Stomach (tissue), 9 donors: Measurements from ENCODE around the gene MSL2. TPM values are rescaled to one million over a fixed set of nuclear protein-coding genes. Genes with fewer than 3 reads are reported as not detected.
"Not testable (repeated sequence)": the region's sequence is repeated elsewhere in the genome, so short reads cannot be mapped to it uniquely, and the experiment has no call there.

Source experiments
- DNase-seq, 2 donors: peaks; one replicate each; pipeline versions ENCODE4 v3.0.0 to v3.0.0-alpha.2; 2013 to 2019
- H3K27ac ChIP-seq, 5 donors: fragments of 200-600 bp in 4 of 5; sonication (generic) in 4 of 5; one replicate each; pipeline ENCODE4 v1.5.1; 2013 to 2019; ENCODE audit warnings: mild to moderate bottlenecking in 1 of 5, moderate library complexity in 1 of 5
- H3K27me3 ChIP-seq, 3 donors: fragments of 200-600 bp; sonication (generic); one replicate each; pipeline ENCODE4 v1.5.1; 2017 to 2019; ENCODE audit warnings: mixed run types in 1 of 3
- H3K36me3 ChIP-seq, 4 donors: fragments of 200-600 bp; sonication (generic); 1 replicate in 3 of 4; 2 replicates in 1 of 4; pipeline ENCODE4 v1.5.1; 2016 to 2019
- H3K4me1 ChIP-seq, 4 donors: fragments of 200-600 bp; sonication (generic); one replicate each; pipeline ENCODE4 v1.5.1; 2016 to 2019
- H3K4me3 ChIP-seq, 4 donors: fragments of 200-600 bp; sonication (generic) in 3 of 4; one replicate each; pipeline ENCODE4 v1.5.1; 2016 to 2019; ENCODE audit warnings: mild to moderate bottlenecking in 1 of 4
- H3K9me3 ChIP-seq, 4 donors: fragments of 200-600 bp; sonication (generic); one replicate each; pipeline ENCODE4 v1.5.1; 2016 to 2019
- CTCF ChIP-seq, 7 experiments: fragments of 450-650 bp in 4 of 7; fragments of 200-600 bp in 3 of 7; sonication (generic) in 3 of 7; IDR thresholded peaks; one replicate each; pipeline ENCODE4 v1.5.1; 2016 to 2019; ENCODE audit warnings: antibody characterized with exemption in 7 of 7, control low read depth in 2 of 7, mild to moderate bottlenecking in 1 of 7
- EP300 ChIP-seq: sonication (generic); formaldehyde crosslinking; IDR thresholded peaks from one replicate; pipeline ENCODE4 v1.6.1; 2017; ENCODE audit warnings: antibody characterized with exemption
- POLR2A ChIP-seq, 4 donors: fragments of 450-650 bp; IDR thresholded peaks; one replicate each; pipeline ENCODE4 v1.6.1; 2016; ENCODE audit warnings: antibody characterized with exemption in 4 of 4, control low read depth in 2 of 4, mild to moderate bottlenecking in 1 of 4, moderate library complexity in 1 of 4
- POLR2AphosphoS5 ChIP-seq, 3 donors: sonication (generic); formaldehyde crosslinking; IDR thresholded peaks; one replicate each; pipeline ENCODE4 v1.6.1; 2016; ENCODE audit warnings: antibody characterized with exemption in 3 of 3
- WGBS, 5 donors: extraction: QIAGEN DNeasy Blood & Tissue Kit in 3 of 5; methylation state at CpG; one replicate each; pipeline versions ENCODE4 v1.1.5 to v1.1.7; 2013 to 2018; 5-methylcytosine and 5-hydroxymethylcytosine counted together
- intact Hi-C: fragments of 100-400 bp; cut with DNase I; formaldehyde crosslinking; loops from one replicate; pipeline ENCODE4 v1.15.1; 2023; ENCODE audit warnings: low total_unique reads
- polyA plus RNA-seq, 3 donors: library from polyadenylated mRNA; stranded (reverse); fragments of 200-250 nt; gene quantifications; one replicate each; pipeline ENCODE4 v1.2.3, GENCODE V29; 2013
- total RNA-seq, 5 donors: library from RNA; depleted of rRNA; stranded (reverse); fragments of >200 nt; gene quantifications; one replicate each; pipeline versions ENCODE4 v1.1.0 to v1.2.3, GENCODE V29; 2014 to 2016
- donor health status: healthy with polysubstance abuse.
- donor health status: Bipolar disorder and iron deficiency.
- donor health status: healthy.

Gene MSL2
- total and polyA plus RNA-seq, 8 donors, result 3.4 to 55.4 (median 18.6) TPM

- WGBS, 5 donors, result 90 to 93% (median 91%) methylated on average over 4 of the region's 4 CpGs
- DNase-seq, result no peak
- H3K27me3 ChIP-seq, result no peaks in the 10 kb centered on the region
- intact Hi-C loops, result no loop called here
- H3K27ac ChIP-seq, result no peak overlapping the region
- no peak overlapping the region for H3K4me3 ChIP-seq
- no peaks in the 10 kb centered on the region for H3K9me3 ChIP-seq
- TF ChIP-seq POLR2A (IDR thresholded peaks at IDR 0.05) (no peak), POLR2AphosphoS5 (IDR thresholded peaks at IDR 0.05) (no peak), CTCF (IDR thresholded peaks at IDR 0.05) (no peak), EP300 (no peak)
- no peaks in the 10 kb centered on the region for H3K4me1 ChIP-seq
- peaks cover 0 to 25% (median 10%) of the 10 kb centered on the region in 4 donors for H3K36me3 ChIP-seq
Observed at GRCh38 chr3:136122006-136122405, 74.1 kb downstream of the MSL2 start.

GRCh38 chr3:136120373-136121348, 75.5 kb downstream of the MSL2 start:
- Histone ChIP-seq H3K27ac (no peak overlapping the region), H3K4me1 (no peaks in the 10 kb centered on the region), H3K4me3 (no peak overlapping the region), H3K36me3 (peaks cover 0 to 12% (median under 1%) of the 10 kb centered on the region in 4 donors), H3K9me3 (no peaks in the 10 kb centered on the region), H3K27me3 (no peaks in the 10 kb centered on the region)
- intact Hi-C loops, result no loop called here
- TF ChIP-seq POLR2A (IDR thresholded peaks at IDR 0.05) (no peak), POLR2AphosphoS5 (IDR thresholded peaks at IDR 0.05) (no peak), CTCF (IDR thresholded peaks at IDR 0.05) (no peak), EP300 (no peak)
- DNase-seq, result no peak
- 95 to 98% (median 97%) methylated on average over 8 of the region's 8 CpGs for WGBS, 5 donors

DNA sequence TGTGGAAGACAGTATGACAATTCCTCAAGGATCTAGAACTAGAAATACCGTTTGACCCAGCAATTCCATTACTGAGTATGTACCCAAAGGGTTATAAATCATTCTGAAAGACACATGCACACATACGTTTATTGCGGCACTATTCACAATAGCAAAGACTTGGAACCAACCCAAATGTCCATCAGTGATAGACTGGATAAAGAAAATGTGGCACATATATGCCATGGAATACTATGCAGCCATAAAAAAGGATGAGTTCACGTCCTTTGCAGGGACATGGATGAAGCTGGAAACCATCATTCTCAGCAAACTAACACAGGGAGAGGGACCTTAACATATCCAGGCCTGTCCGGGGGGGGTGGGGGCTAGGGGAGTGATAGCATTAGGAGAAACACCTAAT, 76.4 kb downstream of the MSL2 start:
- H3K4me1 ChIP-seq, H3K9me3 ChIP-seq, H3K27ac ChIP-seq, intact Hi-C loops, H3K27me3 ChIP-seq, H3K36me3 ChIP-seq, H3K4me3 ChIP-seq, DNase-seq: not testable (repeated sequence)
- WGBS, 5 donors, result 91 to 95% (median 94%) methylated on average over 5 of the region's 5 CpGs

- H3K27me3 ChIP-seq, intact Hi-C loops: not testable (repeated sequence)
Observed at GRCh38 chr3:136119332-136119731, 76.8 kb downstream of the MSL2 start.

GRCh38 chr3:136114421-136114820, 81.7 kb downstream of the MSL2 start:
- Histone ChIP-seq H3K9me3 (no peaks in the 10 kb centered on the region), H3K27me3 (no peaks in the 10 kb centered on the region), H3K27ac (no peak overlapping the region), H3K4me3 (no peak overlapping the region), H3K4me1 (no peaks in the 10 kb centered on the region), H3K36me3 (peaks cover 0 to 18% (median 9%) of the 10 kb centered on the region in 4 donors)
- intact Hi-C loops, result no loop called here
- 92 to 100% (median 98%) methylated on average over 2 of the region's 2 CpGs for whole genome bisulfite sequencing, 5 donors
- DNase-seq, result no peak
- TF ChIP-seq POLR2AphosphoS5 (IDR thresholded peaks at IDR 0.05) (no peak), POLR2A (IDR thresholded peaks at IDR 0.05) (no peak), CTCF (IDR thresholded peaks at IDR 0.05) (no peak), EP300 (no peak)

More at GRCh38 chr3:136119332-136119731, 76.8 kb downstream of the MSL2 start:
- not testable (repeated sequence) for H3K9me3 ChIP-seq, H3K27ac ChIP-seq, H3K4me3 ChIP-seq, DNase-seq, H3K36me3 ChIP-seq, H3K4me1 ChIP-seq
- 95 to 100% (median 97%) methylated on average over 1 of the region's 1 CpG for WGBS, 5 donors
